ENCODE data around the gene MAPRE3.

The MAPRE3 gene

DNA sequence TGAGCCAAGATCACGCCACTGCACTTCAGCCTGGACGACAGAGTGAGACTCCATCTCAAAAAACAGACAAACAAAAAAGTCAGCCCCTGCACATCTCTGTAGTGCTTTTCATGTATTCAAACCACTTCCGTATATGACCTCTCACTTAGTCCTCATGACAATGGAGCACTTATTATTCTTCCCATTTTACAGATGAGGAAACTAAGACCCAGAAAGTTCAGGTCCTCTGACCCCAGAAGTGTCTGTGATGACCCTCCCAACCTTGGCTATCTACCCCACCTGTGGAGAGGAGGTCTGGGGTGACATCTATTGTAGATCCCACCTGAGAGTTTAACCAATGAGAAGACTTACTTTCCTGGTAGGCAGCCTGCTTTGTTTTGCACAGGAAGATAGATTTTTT is 21.6 kb upstream of the MAPRE3 start:
- in situ Hi-C loops (cut with MboI; ENCODE audit: low sequenced_read_pairs), result no loop called here

DNA sequence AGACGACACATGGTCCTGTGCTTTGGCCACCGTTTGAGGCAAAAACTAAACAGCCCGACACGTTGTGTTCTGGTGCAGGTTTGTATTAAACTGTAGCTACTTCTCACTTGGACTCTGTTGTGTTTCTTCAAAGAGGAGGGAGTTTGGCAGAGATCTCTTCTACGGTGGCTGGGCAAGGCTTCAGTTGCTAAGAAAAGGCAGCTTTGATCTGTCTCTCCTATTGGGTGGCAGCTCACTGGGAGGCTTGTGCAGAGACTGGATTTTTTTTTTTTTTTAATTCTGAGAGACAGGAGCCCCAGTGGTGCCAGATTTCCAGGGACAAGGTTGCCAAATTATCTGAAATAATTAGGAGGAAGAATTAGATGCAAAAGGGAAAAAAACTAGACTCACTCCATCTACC is 20.2 kb upstream of the MAPRE3 start:
- in situ Hi-C loops (cut with MboI; ENCODE audit: low sequenced_read_pairs), result no loop called here

- in situ Hi-C loops (cut with MboI; ENCODE audit: low sequenced_read_pairs), result no loop called here
These were observed 19.2 kb upstream of the MAPRE3 start for GRCh38 chr2:26951236-26951635.

DNA sequence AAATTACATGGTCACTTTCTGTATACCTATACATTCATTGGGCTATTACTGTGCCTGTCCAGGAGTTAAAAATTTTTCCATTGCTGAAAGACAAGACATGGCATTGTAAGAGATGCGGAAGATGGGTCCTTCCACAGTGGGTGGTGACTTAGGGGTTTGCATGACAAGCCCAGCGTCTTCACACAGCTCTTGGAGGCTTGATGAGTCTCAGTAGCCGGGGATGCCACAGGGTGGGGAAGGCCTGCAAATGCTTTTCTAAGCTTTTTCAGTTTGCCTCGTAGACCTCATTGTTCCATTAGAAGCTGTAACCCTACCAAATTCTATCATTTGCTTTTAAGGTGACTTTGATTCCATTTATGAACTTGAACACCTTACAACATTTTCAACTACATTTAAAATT is 18.1 kb upstream of the MAPRE3 start:
- in situ Hi-C loops (cut with MboI; ENCODE audit: low sequenced_read_pairs), result no loop called here

- in situ Hi-C loops (cut with MboI; ENCODE audit: low sequenced_read_pairs), result no loop called here
These were observed 16.3 kb upstream of the MAPRE3 start for GRCh38 chr2:26954135-26954534.

- in situ Hi-C loops (cut with MboI; ENCODE audit: low sequenced_read_pairs), result no loop called here
These were observed 13.4 kb upstream of the MAPRE3 start for GRCh38 chr2:26957041-26957440.

- in situ Hi-C loops (cut with MboI; ENCODE audit: low sequenced_read_pairs), result no loop called here
These were observed 12.9 kb upstream of the MAPRE3 start for GRCh38 chr2:26957534-26957933.

GRCh38 chr2:26959331-26959730 is 11.1 kb upstream of the MAPRE3 start:
- in situ Hi-C loops (cut with MboI; ENCODE audit: low sequenced_read_pairs), result no loop called here

- in situ Hi-C loops (cut with MboI; ENCODE audit: low sequenced_read_pairs), result no loop called here
These were observed 5.8 kb upstream of the MAPRE3 start for GRCh38 chr2:26964446-26965130.

DNA sequence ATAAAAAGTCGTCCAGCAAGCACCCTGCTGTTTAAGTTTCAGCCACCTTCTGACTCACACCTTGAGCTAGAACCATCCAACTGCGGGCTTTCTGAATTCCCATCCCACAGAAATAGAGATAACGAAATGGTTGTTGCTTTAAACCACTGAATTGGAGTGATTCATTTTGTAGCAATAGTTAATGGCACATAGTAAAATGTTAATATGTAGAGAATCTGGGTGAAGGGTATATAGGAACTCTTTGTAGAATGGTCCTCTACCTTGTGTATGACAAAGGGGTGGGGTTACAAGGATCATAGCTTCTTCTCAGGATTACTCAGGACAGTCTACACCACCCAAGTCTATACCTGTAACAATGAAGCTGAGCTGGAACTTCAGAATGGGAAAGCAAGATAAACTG is 2.4 kb upstream of the MAPRE3 start:
- in situ Hi-C loops (cut with MboI; ENCODE audit: low sequenced_read_pairs), result no loop called here

GRCh38 chr2:26969077-26969844 is 1.2 kb upstream of the MAPRE3 start:
- in situ Hi-C loops (cut with MboI; ENCODE audit: low sequenced_read_pairs), result no loop called here

GRCh38 chr2:26970928-26971627 is 641 bp downstream of the MAPRE3 start:
- in situ Hi-C loops (cut with MboI; ENCODE audit: low sequenced_read_pairs), result no loop called here

GRCh38 chr2:26971911-26972786 is 1.7 kb downstream of the MAPRE3 start:
- in situ Hi-C loops (cut with MboI; ENCODE audit: low sequenced_read_pairs), result no loop called here

- in situ Hi-C loops (cut with MboI; ENCODE audit: low sequenced_read_pairs), result no loop called here
These were observed 3.9 kb downstream of the MAPRE3 start for GRCh38 chr2:26974352-26974751.

- in situ Hi-C loops (cut with MboI; ENCODE audit: low sequenced_read_pairs), result no loop called here
These were observed 4.7 kb downstream of the MAPRE3 start for GRCh38 chr2:26975102-26975501.

DNA sequence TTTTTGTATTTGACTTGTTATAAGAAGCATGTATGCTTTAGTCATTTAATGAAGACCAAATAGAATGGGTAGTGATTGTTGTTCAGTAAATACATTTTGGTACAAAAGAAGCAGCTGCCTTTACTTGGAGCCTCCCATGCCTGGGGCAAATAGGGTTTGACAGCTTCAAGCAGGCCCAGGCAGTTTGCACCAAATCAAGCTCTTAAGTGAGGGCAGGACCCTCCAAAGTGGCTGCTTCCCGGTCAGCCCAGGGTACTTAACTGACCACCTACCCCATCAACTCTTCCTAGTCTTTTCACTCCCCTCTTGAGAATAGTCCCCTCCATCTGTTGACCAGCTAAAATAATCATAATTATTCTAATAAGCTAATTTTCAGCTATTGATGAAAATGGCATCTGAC is 5.2 kb downstream of the MAPRE3 start:
- in situ Hi-C loops (cut with MboI; ENCODE audit: low sequenced_read_pairs), result no loop called here

DNA sequence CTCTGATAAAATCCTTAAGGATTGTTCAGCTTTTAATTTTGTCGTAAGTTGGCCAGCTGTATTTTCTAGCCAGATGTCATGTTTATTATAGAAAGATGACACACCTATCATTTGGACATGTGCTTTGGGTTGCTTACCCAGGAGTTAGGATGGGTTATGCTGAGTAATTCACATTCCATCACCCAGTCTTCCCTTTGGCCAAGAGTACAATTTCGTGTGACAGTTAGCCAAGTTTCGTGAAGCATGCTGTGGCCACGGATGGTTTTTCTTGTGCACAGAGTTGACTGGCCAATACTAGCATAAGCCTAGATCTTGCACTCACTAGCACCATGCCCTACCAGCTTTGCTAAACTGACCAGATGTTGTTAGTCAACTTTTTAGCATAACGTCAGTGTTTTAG is 5.8 kb downstream of the MAPRE3 start:
- in situ Hi-C loops (cut with MboI; ENCODE audit: low sequenced_read_pairs), result no loop called here

DNA sequence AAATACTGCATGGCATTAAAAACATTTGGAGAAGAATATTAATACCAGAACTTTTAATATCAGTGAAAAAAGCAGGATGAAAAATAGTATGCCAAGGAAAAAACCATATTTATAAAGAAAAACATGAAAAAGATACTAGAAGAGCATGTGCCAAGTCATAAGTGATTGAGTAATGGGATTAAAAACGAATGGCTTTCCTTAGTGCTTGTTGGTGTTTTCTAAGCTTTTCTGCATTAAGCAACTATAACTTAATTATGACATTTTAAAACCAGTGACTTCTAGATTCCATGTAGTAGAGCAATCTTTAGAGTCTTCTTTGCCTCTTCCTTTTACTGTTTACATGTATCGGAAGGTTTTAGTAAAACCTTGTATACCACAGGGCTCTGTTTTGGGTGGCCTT is 6.6 kb downstream of the MAPRE3 start:
- in situ Hi-C loops (cut with MboI; ENCODE audit: low sequenced_read_pairs), result no loop called here

DNA sequence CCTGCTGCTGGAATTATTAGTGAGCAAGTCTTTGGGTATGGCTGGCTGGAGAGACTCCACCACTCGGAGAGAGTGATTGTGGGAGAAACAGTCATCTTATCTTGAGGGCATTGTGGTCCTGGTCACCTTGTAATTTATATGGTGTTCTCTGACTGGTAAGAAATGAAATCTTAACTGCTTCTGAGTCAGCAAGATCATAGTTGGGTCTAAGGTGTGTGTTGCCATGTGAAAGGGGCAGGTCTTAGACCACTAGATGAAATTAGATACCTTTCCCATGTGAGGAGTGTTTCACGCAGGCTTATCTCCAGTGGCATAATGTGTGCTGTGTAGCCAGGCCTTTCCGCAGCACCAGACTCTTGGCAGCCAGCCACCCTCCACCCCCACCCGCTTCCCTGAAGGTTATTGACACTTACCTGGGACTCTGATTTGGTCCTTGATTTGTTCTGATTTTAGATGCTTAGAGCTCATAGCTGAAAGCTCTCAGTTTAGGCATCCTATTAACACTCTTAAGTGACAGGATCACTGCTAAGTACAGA is 7.7 kb downstream of the MAPRE3 start:
- in situ Hi-C loops (cut with MboI; ENCODE audit: low sequenced_read_pairs), result no loop called here

- in situ Hi-C loops (cut with MboI; ENCODE audit: low sequenced_read_pairs), result no loop called here
These were observed 9.3 kb downstream of the MAPRE3 start for GRCh38 chr2:26979741-26980140.

- in situ Hi-C loops (cut with MboI; ENCODE audit: low sequenced_read_pairs), result no loop called here
These were observed 10.5 kb downstream of the MAPRE3 start for GRCh38 chr2:26980971-26981370.
